Kidney tubule cell (primary cell): ENCODE measurements around the gene PLXNA4.

ENCODE experiments used
- DNase-seq: peaks from one replicate; pipeline ENCODE4 v3.0.0-alpha.2; 2018; ENCODE audit warnings: low spot score

The PLXNA4 gene

DNA sequence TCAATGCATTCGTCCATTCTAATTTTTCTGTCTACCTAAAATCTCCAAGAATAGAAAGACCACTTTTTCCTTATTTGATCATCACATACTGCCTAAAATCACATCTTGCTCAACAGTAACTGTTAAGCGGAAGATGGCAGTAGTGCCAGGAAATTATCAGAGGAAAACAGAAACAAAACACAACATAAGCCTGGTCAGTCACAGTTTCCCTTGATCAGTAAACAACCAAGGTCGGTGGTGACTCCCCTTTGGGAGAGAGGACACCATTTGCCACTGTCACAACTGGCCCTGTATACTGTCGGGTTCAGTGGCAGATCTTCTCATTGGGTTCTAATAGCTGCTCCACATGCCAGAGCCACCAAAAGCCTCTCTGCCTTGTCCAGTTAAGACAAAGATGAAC, 106.6 kb downstream of the PLXNA4 start:
- DNase-seq: no peak

DNA sequence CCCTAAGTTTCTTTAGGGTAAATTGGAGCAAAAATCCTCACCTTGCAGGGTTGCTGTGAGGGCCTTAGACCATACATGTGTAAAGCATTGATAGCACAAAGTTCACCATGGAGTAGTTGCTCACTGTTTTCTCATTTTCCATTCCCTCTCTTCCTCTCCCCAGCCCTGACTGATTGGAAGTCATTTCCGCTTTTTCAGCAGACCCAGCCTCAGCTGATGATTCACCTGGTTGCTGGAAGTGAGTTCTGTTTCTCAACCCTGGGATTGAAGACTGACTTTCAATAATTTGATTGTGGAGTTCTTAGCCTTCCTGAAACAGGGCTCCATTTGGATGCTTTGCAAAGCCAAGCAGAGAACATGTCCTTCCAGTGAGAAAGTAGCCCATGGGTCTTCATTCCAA, 107.0 kb downstream of the PLXNA4 start:
- no peak for DNase-seq

DNA sequence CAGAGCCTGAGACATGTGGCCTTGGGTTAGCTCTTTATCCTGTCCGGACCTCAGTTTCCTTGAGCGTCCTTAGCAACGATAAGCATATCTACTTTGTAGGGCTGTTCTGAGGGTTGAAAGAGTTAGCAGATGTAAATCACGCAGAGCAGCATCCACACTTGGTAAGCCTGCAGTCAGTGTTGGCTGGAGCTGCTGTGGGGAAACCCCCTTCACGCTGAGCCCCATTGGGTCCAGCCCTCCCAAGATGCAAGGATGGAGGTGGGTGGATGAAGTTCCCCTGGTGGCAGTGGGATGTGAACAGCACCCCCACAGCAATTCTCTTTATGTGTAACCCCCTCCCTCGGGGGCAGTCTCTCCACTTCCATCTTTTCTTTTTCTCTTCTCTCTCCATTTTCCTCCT, 109.9 kb downstream of the PLXNA4 start:
- DNase-seq: no peak

DNA sequence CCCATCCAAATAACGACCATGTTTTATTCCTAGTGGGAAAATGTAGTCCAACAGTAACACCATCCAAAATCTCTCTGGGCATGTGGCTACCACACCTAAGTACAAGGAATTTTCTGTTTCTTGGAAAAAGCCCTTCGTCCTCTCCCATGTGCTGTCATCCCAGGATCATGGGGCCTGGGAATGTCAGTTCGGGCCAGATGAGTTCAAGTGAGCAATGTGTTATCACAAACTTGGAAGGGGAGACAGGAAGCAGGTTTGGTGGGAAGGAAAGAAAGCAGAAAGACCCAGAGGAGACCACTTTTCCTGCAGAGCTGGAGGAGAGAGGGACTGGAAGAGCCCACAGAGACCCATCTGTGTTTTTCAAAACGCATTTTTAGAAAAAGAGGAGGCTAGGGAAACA, 110.8 kb downstream of the PLXNA4 start:
- no peak for DNase-seq

DNA sequence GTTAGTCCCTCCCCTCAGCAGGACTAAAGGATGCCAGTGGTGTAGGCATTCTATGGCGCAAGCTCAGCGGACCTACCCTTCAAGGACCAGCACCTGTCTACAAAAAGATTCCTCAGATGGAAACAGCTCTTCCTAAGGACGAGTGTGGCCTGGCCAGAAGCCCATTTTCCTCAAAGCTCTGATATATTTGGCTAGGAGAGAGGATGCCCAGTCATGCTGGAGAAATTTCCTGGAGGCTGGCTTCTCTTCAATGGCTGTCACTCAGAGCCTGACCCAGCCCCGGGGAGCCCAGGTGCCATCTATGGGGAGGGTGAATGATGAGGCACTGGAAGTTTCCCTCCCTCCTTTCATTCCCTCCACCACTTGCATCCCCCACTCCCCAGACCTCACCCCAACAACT, 111.5 kb downstream of the PLXNA4 start:
- peak; percentile 64 for DNase-seq

DNA sequence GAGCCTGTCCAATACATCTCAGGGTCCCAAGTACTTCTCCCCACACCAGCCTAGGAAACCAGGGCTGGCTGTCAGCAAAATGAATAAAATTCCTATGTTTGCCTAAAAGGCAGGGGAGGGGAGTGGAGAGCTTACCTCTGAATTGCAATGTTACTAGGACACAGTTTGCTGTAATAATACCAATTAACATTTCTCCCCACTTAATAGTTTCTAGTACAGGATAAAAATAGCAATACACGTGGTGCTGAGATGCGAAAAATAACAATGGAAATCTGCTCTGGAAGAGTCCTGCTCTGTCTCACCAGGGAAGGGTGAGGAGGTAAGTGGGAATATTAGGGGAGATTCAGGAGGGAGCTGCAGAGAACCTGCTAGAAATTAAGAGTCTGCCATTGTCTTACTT, 112.3 kb downstream of the PLXNA4 start:
- no peak for DNase-seq

DNA sequence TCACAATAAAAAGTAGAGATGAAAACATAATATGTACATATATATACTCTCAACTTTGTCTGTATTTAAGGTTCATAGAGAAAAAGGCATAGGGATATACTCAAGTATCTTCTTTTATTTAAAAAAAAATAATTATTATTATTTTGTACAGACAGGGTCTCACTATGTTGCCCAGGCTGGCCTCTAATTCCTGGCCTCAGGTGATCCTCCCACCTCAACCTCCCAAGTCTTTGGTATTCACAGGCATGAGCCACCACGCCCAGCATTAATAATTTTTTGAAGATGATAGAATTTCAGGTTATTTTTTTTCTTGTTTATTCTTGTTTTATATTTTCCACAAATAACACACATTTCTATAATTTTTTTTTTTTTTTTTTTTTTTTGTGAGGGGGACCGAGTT, 113.8 kb downstream of the PLXNA4 start:
- no peak for DNase-seq

DNA sequence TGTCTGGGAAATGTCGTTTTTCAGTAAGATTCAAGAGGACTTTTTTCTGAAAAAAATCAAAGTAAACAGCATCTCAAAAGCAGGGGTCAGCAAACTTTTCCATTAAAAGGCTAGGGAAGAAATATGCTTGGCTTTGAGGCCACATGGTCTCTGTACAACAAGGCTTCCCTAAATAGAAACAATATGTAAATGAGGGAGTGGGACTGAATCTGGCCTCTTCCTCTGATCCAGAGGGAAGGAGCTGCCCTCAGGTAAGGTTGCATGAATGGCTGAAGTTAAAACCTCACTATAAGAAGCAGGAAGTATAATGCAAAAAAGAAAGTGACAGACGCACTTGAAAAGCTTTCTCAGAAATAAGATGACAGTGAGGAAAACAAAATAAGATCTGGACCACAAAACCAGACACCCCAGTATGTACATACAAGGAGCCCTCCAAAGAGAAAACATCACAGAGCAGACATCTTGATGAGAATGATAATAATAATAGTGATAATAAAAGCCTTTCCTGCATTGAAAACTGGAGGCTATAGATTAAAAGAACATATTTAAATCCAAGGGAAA, 115.2 kb downstream of the PLXNA4 start:
- no peak for DNase-seq

DNA sequence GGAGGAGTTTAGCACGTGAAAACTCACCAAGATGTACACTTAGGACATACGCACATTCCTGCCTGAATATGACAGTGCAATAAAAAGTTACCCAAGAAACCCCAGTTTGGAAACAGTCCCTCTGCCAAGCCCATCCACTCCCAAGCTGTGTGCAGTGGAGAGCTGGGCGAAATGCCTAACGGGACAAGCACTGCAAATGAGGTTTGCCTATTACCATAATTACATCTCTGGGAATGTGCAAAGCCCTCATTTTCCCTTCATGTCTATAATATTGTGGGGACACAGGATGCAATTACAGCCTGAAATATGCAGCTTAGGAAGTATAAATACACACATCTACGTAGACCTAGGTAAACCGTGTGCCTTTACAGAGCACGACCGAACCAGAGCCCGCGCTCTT, 117.5 kb downstream of the PLXNA4 start:
- DNase-seq: no peak

DNA sequence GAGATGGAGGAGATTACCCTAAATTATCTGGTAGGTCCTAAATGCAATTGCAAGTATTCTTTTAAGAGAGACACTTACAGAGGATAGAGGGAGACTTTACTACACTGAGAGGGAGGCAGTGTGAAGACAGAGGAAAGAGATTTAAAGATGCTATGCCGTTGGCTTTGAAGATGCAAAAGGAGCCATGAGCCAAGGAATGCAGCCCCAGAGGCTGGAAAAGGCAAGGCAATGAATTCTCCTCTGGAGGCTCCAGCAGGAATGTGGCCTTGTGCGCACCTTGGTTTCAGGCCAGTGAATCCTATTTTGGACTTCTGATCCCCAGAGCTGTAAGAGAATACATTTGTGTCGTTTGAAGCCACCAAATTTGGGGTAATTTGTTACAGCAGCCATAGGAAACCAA, 118.6 kb downstream of the PLXNA4 start:
- DNase-seq: no peak

DNA sequence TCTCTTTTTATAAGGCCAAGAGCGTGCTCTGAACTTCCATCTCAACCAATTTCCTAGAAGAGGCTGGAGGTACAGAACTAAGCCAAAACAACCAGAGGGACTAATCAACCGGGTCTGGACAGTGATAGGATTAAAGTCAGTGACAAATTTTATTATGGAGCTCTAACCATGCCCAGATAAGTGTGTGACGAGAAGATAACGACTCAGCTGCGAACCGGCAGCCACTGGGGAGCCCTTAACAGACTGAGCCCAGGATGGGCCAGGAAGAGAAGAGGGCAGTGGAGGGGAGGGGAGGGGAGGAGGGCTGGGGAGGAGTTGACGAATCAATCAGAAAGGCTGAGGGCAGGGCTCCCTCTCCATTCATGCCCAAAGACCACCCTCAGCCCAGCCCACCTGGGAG, 119.9 kb downstream of the PLXNA4 start:
- DNase-seq: no peak

DNA sequence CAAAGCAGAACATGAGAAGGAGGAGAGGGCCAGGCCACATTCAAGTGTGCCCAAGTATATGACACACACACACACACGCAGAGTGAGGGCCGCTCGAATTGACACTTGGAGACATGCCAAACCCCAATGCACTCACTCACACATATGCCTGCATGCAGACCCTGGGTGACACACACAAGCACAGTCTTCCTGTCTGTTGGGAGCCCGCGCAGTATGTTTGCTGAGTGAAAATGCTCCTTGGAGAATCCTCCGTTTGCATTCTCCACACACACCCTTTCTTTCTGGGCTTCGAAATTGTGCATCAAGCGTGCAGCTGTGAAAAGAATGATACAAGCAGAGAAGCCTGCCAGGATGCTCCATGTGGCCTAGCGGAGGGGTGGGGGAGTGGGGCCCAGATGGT, 120.9 kb downstream of the PLXNA4 start:
- no peak for DNase-seq

DNA sequence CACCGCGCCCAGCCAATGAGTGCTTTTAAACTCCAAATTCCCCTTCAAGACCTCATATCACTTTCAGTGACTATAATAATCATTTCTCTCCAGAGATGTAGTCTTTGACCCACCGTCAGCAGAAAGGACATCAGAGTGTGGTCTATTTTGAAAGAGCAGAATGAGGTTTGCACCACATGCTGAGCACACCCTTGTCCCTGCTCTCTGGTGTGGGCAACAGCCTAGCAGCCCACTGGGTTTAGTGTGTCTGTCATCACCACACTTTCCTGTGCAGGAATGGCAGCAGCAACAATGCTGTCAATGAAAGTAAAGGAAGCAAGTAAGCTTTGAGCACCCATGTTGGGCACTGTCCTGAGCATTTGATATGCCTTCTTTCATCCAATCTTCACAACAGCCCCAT, 122.4 kb downstream of the PLXNA4 start:
- no peak for DNase-seq

DNA sequence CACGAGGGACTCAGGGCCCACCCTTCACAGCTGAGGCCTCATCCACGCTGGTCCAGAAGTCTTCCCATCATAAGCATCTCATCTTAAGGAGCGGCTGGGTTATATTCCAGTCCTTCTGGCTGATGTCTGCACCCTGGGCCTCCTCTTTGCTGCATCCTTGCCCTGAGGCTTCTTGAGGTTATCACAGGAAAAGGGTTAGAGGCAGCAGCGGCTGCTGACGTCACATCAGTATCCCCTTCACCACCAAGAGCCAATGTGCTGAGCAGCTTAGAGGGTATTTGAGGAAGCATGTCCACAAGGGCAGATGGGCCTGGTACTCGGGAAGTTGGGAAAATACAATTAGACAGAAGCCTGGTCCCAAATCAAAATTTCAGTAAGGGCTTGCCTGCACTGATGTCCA, 125.1 kb downstream of the PLXNA4 start:
- no peak for DNase-seq

DNA sequence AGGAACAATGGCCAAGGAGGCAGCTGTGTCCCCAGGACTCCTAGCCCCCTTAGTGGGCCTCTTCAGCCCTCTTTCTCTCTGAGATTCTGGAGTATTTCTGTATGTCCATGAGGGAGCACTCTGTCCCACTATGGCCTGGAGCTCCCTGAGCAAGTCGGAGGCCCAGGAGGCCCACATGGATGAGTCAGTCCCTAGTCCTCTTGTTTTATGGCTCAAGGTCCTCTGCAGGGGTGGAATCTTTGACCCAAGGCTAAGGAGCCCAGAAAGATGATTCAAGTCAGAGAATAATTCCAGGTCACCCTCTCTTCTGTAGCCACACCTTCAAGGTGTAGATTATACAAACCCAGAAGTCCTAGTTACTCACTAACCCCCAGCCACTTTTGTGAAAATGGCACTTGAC, 125.6 kb downstream of the PLXNA4 start:
- peak; percentile 25 for DNase-seq

DNA sequence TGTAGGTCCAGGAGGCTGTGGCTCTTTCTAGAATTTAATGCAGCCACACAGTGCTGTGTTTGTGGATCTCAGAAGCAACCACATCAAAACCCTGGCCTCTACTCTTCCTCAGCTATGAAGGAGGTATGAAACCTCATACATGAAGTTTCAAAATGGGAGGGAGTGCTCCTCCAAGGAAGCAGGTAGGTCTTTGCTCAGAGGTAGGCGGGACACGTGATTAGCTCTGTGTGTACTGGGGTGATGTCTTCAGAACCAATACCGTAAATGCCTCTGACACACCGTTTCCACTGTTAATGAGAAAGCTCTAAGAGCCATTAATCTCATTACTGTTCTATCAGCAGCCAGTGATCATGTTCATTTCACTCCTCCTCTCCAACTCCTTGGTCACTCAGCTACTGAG, 126.1 kb downstream of the PLXNA4 start:
- no peak for DNase-seq

DNA sequence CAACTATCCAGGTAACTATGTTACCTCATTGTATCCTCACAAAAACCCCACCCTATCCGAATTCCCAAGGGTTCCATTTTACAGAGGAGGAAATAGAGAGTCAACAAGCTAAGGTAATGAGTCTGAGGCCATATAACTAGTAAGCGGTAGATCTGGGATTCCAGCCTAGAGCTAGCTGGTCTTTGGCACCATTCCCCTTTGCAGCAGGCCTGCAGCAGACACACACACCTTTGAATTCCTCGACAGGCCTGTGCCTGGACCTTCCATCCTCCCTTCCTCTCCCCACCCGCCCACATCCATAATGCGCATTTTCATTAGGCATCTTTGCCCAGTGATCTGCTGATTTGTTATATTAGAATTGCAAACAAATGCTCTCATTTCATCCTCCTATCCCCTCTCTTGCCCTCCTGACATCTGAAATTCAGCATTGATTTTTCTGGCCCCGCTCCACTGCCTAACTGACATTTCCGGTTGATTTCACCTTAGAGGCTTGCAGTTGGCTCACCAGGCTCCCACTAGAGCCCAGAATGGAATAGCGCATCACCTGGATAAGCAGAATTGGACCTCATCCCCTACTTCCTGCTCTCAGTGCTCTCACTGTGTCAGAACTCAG, 129.5 kb downstream of the PLXNA4 start:
- DNase-seq: no peak

DNA sequence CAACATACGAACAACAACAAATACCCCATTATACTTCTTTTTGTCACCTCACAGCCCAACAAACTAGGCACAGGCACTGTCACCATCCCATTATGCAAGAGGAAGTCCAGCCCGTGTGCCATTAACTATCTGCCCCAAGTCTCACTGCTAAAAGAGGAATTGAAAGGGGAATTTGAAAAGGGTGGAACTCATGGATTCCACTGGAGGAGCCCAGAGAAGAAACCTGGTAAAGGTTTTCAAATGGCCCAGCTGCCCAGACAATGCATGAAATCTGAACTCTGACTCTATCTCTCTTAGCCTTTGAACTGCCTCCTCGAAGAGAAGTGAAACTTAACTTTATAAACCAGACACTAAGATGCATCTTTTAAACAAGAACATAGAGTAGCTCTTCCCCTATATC, 130.0 kb downstream of the PLXNA4 start:
- no peak for DNase-seq

DNA sequence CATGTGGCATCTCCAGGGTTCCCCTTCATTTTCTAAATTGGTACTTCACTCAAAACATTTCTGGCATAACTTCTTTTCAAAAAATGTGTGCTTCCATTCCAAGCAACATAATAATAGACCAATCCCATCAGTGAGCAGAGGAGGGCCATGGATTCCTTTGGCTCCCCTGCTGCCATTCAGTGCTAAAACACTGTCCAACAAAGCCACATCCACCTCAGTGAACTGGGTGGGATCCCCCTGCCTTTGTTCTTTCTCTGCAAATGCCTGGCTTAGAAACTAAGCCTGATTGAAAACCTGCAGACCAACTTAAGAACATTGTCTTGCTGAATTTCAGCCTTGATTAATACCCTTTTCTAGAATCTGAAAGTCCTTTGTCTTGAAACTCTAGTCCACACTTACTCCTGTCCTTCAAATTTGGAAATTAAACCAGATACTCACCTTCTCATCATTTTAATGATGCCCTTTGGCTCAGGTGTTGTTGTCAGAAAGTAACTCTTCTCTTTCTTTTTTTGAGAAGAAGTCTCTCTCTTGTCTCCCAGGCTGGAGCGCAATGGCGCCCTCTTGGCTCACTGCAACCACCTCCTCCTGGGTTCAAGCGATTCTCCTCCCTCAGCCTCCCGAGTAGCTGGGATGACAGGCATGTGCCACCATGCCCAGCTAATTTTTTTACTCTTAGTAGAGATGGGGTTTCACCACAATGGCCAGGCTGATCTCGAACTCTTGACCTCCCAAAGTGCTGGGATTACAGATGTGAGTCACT, 132.3 kb downstream of the PLXNA4 start:
- DNase-seq: no peak

DNA sequence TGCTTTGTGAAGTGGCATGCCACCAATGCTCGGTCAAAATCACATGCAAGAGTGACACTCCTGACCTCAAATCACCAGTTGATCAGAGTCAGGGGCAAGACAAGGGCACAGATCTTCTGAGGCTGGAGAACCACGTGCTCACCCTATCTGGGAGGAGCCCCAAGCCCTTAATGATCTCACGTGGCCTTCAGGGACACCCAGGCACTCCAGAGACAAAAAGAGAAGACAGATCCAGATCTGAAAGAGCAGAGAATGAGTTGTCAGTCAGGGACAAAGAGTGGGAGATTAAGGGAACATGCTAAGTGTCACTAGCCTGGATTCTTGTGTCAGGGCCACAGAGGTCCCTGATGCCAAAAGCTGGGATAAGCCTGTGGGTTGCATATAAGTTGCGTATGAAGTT, 134.3 kb downstream of the PLXNA4 start:
- no peak for DNase-seq

DNA sequence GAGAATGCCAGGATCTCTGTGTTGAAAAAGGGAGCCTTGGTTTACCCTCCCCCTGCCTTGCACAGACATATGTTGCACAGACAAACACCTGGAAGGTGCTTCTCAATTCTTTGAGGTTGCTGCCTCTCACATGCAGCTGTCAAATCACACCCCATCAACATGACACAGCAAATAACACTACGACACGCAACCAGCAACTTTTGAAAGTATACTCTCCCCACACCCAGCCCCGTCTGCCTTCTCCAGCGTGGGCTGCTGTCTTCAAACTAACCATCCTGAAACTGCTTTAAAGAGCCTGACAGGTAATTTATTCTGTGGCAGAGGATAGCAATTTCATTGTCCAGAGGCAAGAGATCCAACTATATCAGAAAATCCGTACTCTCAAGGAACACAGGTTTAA, 136.1 kb downstream of the PLXNA4 start:
- no peak for DNase-seq

DNA sequence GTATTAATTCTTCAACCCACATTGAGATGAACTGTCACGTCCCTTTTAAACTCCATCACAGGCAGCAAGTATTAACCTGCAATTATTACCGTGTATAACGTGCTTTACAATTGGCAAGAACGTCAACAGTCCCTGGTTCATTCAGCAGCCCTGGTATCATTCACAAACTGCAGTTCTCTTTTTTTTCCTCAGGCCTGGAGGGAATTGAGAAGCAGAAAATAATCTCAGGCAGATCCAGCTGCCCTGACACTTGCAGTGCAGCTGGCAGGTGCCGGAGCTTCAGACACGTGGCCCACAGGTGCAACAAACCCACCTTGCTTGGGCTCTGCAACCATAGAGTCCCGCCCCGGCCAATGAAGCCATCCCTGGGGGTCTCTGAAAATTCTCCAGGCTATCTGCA, 137.3 kb downstream of the PLXNA4 start:
- no peak for DNase-seq

DNA sequence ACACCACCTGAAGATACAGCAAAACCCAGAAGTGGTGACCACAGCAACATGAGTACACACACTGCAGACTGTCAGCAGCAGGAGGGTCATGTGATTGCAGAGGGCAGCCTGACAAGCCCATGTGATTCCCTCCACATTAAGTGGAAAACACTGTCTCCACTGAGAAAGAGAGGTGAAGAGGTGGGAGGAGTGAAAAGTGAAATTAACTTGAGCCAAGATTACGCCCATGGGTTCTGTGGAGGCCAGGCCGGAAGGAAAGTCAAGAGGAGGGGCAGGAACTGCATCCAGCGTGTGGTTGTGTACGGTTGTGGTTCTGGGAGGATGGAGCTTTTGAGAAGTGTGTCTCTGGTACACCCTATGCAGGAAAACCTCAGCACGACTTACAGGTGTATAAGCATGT, 138.5 kb downstream of the PLXNA4 start:
- no peak for DNase-seq

DNA sequence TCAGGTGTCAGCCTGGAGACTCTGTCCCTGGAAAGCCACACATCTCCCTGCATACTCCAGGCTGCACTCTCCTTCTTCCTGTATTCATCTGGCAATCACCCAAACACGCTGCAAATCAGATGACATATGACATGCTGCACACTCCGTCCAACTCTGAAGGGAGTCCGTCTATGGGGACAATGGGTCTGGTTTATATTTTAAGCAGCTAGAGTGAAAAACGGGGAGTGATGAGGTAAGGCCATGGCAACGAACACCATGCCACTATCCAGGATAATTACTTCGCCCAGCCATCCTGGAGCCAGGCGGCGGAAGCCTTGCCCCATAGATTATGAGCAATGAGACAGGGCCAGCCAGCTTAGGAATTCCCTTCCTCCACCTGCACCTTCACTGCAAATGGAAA, 140.1 kb downstream of the PLXNA4 start:
- no peak for DNase-seq
